Heart right ventricle (tissue), 16 donors: ENCODE measurements around the gene TTYH3. TPM values are rescaled to one million over a fixed set of nuclear protein-coding genes. Genes with fewer than 3 reads are reported as not detected.

ENCODE experiments used
- ATAC-seq, 8 donors: fragments of 200-7000 bp; cut with Tn5 transposase; one replicate each; pipeline ENCODE4 v1.9.1; 2020; ENCODE audit warnings: mild to moderate bottlenecking in 8 of 8, moderate library complexity in 8 of 8, moderate number of reproducible peaks in 1 of 8
- DNase-seq, 2 donors: peaks; one replicate each; pipeline ENCODE4 v3.0.0-alpha.2; 2020
- H3K27ac ChIP-seq, 10 donors: fragments of 200-600 bp; sonication (generic) in 2 of 10; one replicate each; pipeline versions ENCODE4 v1.5.0 to v1.8.0; 2020 to 2022; ENCODE audit warnings: mild to moderate bottlenecking in 3 of 10
- H3K27me3 ChIP-seq, 7 donors: fragments of 200-600 bp; one replicate each; pipeline ENCODE4 v1.8.0; 2021 to 2022; ENCODE audit warnings: mild to moderate bottlenecking in 2 of 7
- H3K36me3 ChIP-seq, 9 donors: fragments of 200-600 bp; sonication (generic) in 1 of 9; one replicate each; pipeline versions ENCODE4 v1.5.0 to v1.8.0; 2020 to 2022; ENCODE audit warnings: mild to moderate bottlenecking in 2 of 9
- H3K4me1 ChIP-seq, 9 donors: fragments of 200-600 bp; sonication (generic) in 1 of 9; one replicate each; pipeline versions ENCODE4 v1.5.0 to v1.8.0; 2020 to 2022; ENCODE audit warnings: mild to moderate bottlenecking in 4 of 9
- H3K4me3 ChIP-seq, 10 donors: fragments of 200-600 bp; sonication (generic) in 2 of 10; one replicate each; pipeline versions ENCODE4 v1.5.0 to v1.8.0; 2020 to 2022; ENCODE audit warnings: mild to moderate bottlenecking in 7 of 10, moderate library complexity in 2 of 10
- H3K9me3 ChIP-seq, 11 donors: fragments of 200-600 bp in 10 of 11; sonication (generic) in 2 of 11; one replicate each; pipeline versions ENCODE4 v1.5.0 to v1.8.0; 2013 to 2022; ENCODE audit warnings: mild to moderate bottlenecking in 2 of 11, control low read depth in 1 of 11, moderate library complexity in 1 of 11
- CTCF ChIP-seq, 9 donors: fragments of 200-600 bp; sonication (generic) in 2 of 9; IDR thresholded peaks; one replicate each; pipeline versions ENCODE4 v1.5.0 to v1.8.0; 2021 to 2022; ENCODE audit warnings: antibody characterized with exemption in 9 of 9, mild to moderate bottlenecking in 5 of 9, moderate library complexity in 1 of 9
- WGBS, 2 donors: extraction: QIAGEN DNeasy Blood & Tissue Kit; methylation state at CpG; one replicate each; pipeline ENCODE4 v1.1.7; 2013; ENCODE audit warnings: inconsistent platforms in 1 of 2; 5-methylcytosine and 5-hydroxymethylcytosine counted together
- intact Hi-C, 10 donors: fragments of 100-400 bp; cut with DNase I; formaldehyde crosslinking; loops; one replicate each; pipeline versions ENCODE4 v1.11.1 to v1.14.2; 2022
- polyA plus RNA-seq, 2 donors: library from polyadenylated mRNA; stranded (reverse); fragments of 200-250 nt; gene quantifications; one replicate each; pipeline ENCODE4 v1.2.3, GENCODE V29; 2013
- total RNA-seq, 10 donors: library from RNA; stranded (reverse); fragmentation: NEBNext Ultra II Directional in 3 of 10; extraction: Animal tissue kit (Norgen Biotek cat#: 25700) in 3 of 10; gene quantifications; one replicate each; pipeline versions ENCODE4 v1.2.1 to v1.2.4, GENCODE V29; 2021 to 2023
- donor health status: Arrhythmogenic right ventricular cardiomyopathy.
- donor health status: ischemic (EF 13 %, LVEDD 7.1; RV severe dilation, severe dysfunction).
- donor health status: healthy with polysubstance abuse.
- donor health status: DM: no; HTN: yes; CAD: no.
- donor health status: DM: no; HTN: no; CAD: no.
- donor health status: ischemic (EF 25% LVEDD 6.9; RV normal size, moderate dysfunction).
- donor health status: ischemic (EF 25% LVEDD 5.7; RV mildly dilated, moderate dysfunction).
- donor health status: healthy.
- donor health status: DM: yes; HTN: yes; CAD: no.
- donor health status: Ischemic cardiomyopathy.
- donor health status: ischemic (EF 35%, LVEDD 5.7; RV mildly dilated, moderate dysfunction).
- donor health status: nonischemic (EF 11% LVEDD 7.7; RV severe dilation, severe dysfunction).
- donor health status: DM: yes; HTN: yes; CAD: no.
- donor health status: PGD.
- donor health status: ischemic (EF 29% LVEDD 5.4; RV normal size, mild dysfunction).
- donor health status: nonischemic (EF 23%, LVEDD 6.1; RV moderate dilation, normal function).

The TTYH3 gene
- total and polyA plus RNA-seq, 12 donors: 7.0 to 37.5 (median 9.0) TPM

- Histone ChIP-seq H3K36me3 (no peaks in the 10 kb centered on the region), H3K27me3 (no peaks in the 10 kb centered on the region), H3K9me3 (no peaks in the 10 kb centered on the region), H3K27ac (no peak overlapping the region), H3K4me3 (no peak overlapping the region), H3K4me1 (peaks cover 11 to 52% (median 27%) of the 10 kb centered on the region in 9 donors)
- no peak for ATAC-seq
- TF ChIP-seq CTCF (IDR thresholded peaks at IDR 0.05): no peak
- DNase-seq: no peak
- 89 to 96% methylated on average over 7 of the region's 7 CpGs for WGBS, 2 donors
- intact Hi-C loops: no loop called here
These were observed 2.9 kb upstream of the TTYH3 start for GRCh38 chr7:2628891-2629290.

- ATAC-seq (no peak), DNase-seq (no peak)
- no peaks in the 10 kb centered on the region for H3K27me3 ChIP-seq
- WGBS, 2 donors: 61 to 75% methylated on average over 21 of the region's 21 CpGs
- H3K4me3 ChIP-seq: no peak overlapping the region
- H3K36me3 ChIP-seq: peaks cover 0 to 2% (median 0%) of the 10 kb centered on the region in 9 donors
- no peaks in the 10 kb centered on the region for H3K9me3 ChIP-seq
- intact Hi-C loops: no loop called here
- H3K4me1 ChIP-seq: peaks cover 11 to 63% (median 38%) of the 10 kb centered on the region in 9 donors
- no peak for TF ChIP-seq CTCF (IDR thresholded peaks at IDR 0.05)
- H3K27ac ChIP-seq: no peak overlapping the region
These were observed 1.8 kb upstream of the TTYH3 start for GRCh38 chr7:2629746-2630681.

- Histone ChIP-seq H3K27me3 (no peaks in the 10 kb centered on the region), H3K36me3 (peaks cover 0 to 9% (median 0%) of the 10 kb centered on the region in 9 donors), H3K9me3 (no peaks in the 10 kb centered on the region), H3K27ac (peak overlapping the region; percentile 46 to 96 (median 84)), H3K4me3 (peak overlapping the region; percentile 79 to 96 (median 90)), H3K4me1 (peaks cover 14 to 73% (median 65%) of the 10 kb centered on the region in 9 donors)
- intact Hi-C loops: no loop called here
- TF ChIP-seq CTCF (IDR thresholded peaks at IDR 0.05): no peak
- 8% methylated on average over 33 to 35 of the region's 35 CpGs for WGBS, 2 donors
- DNase-seq: peak; percentile 63 to 70
- ATAC-seq: peak; percentile 0 to 25 (median 16)
These were observed 1.1 kb downstream of the TTYH3 start for GRCh38 chr7:2632733-2633537.
